Activated T-cell treated with anti-CD3 and anti-CD28 coated beads for 1 hour (primary cell): ENCODE data around the gene PXN.
"Not testable (repeated sequence)": the region's sequence is repeated elsewhere in the genome, so short reads cannot be mapped to it uniquely, and the experiment has no call there.

Source experiments
- DNase-seq: peaks from one replicate; pipeline ENCODE4 v3.0.0-alpha.2; 2020; ENCODE audit warnings: low read depth

PXN gene

GRCh38 chr12:120262852-120263747, 2.4 kb downstream of the PXN start:
- no peak for DNase-seq

GRCh38 chr12:120261951-120262851, 3.3 kb downstream of the PXN start:
- DNase-seq: no peak

GRCh38 chr12:120260607-120261006, 4.9 kb downstream of the PXN start:
- DNase-seq: no peak

GRCh38 chr12:120259418-120260202, 5.9 kb downstream of the PXN start:
- no peak for DNase-seq

GRCh38 chr12:120258323-120258896, 7.1 kb downstream of the PXN start:
- no peak for DNase-seq

GRCh38 chr12:120257041-120257821, 8.3 kb downstream of the PXN start:
- DNase-seq: no peak

- no peak for DNase-seq
Measured at GRCh38 chr12:120254809-120255208, 10.7 kb downstream of the PXN start.

GRCh38 chr12:120253313-120253712, 12.2 kb downstream of the PXN start:
- not testable (repeated sequence) for DNase-seq

- peak; percentile 53 for DNase-seq
Measured at GRCh38 chr12:120252071-120252906, 13.2 kb downstream of the PXN start.

GRCh38 chr12:120251364-120252070, 14.0 kb downstream of the PXN start:
- not testable (repeated sequence) for DNase-seq

- peak; percentile 29 for DNase-seq
Measured at GRCh38 chr12:120249875-120250795, 15.4 kb downstream of the PXN start.

GRCh38 chr12:120249266-120249874, 16.2 kb downstream of the PXN start:
- DNase-seq: no peak

GRCh38 chr12:120247621-120248030, 17.9 kb downstream of the PXN start:
- no peak for DNase-seq

- no peak for DNase-seq
Measured at GRCh38 chr12:120247183-120247582, 18.3 kb downstream of the PXN start.

- not testable (repeated sequence) for DNase-seq
Measured at GRCh38 chr12:120246705-120247104, 18.8 kb downstream of the PXN start.

GRCh38 chr12:120242971-120243699, 22.4 kb downstream of the PXN start:
- DNase-seq: no peak

- no peak for DNase-seq
Measured at GRCh38 chr12:120242275-120242799, 23.2 kb downstream of the PXN start.
